Mesodermal cell (in vitro differentiated cells): ENCODE results near the gene MKLN1.
"Not testable (repeated sequence)": the region's sequence is repeated elsewhere in the genome, so short reads cannot be mapped to it uniquely, and the experiment has no call there.

Source experiments
- H3K27ac ChIP-seq: 2 replicates; pipeline ENCODE4 v1.7.0; 2013; ENCODE audit warnings: mild to moderate bottlenecking, low read depth, low read length, moderate library complexity; ENCODE audit not compliant: severe bottlenecking
- H3K36me3 ChIP-seq: 2 replicates; pipeline ENCODE4 v1.7.1; 2013; ENCODE audit warnings: mild to moderate bottlenecking, low read length, moderate library complexity; ENCODE audit not compliant: control insufficient read depth, insufficient read depth
- H3K4me1 ChIP-seq: one replicate; pipeline ENCODE4 v1.7.1; 2013; ENCODE audit warnings: mild to moderate bottlenecking, low read length; ENCODE audit not compliant: insufficient read depth, control insufficient read depth, poor library complexity, severe bottlenecking
- H3K4me3 ChIP-seq: 2 replicates; pipeline ENCODE4 v1.7.0; 2013; ENCODE audit warnings: low read length, control low read depth, mild to moderate bottlenecking; ENCODE audit not compliant: insufficient read depth, poor library complexity, severe bottlenecking; ENCODE audit errors: extremely low read depth
- H3K9me3 ChIP-seq: 2 replicates; pipeline ENCODE4 v1.7.1; 2013; ENCODE audit warnings: mild to moderate bottlenecking, low read length, moderate library complexity; ENCODE audit not compliant: control insufficient read depth
- WGBS, 2 experiments: methylation state at CpG; one replicate each; pipeline ENCODE4 v1.1.5; 2013; ENCODE audit warnings: missing lambda C conversion rate in 2 of 2; ENCODE audit not compliant: insufficient coverage in 2 of 2; 5-methylcytosine and 5-hydroxymethylcytosine counted together

MKLN1 gene

DNA sequence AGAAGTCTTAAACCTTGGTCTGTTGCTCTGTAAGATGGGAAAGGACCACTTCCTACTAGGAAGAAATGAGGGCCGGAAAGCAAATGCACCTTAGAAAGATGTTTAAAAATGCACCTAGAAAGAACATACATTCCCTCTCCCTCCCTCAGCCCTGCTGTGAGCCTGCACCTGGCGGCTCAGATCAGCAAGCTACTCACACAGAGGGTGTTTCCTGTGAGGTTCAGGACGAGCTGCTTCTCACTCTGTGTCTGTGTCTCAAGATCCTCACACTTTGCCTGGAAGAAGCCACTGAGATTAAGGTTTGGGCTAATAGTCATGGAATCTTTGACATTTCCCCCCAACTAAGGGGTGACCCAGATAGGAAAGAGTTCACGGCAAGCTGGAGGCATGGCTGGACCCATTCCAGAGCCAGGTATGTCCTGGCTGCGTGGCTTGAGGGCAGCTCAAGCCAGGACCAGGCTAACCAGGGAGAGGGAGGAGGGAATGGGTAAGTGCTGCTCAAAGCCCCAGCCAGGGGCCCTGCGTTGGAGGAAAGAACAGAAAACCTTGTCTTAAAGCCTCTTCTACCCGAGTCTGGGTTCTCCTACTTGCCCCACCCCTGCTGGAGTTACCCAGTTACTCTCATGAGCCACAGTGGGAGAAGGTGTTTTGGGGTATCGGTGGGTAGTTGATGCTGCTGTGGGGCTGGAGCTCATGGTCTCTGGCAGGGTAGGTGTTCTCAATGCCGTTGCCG lies 181.2 kb downstream of the MKLN1 start:
- Histone ChIP-seq H3K4me1 (peaks cover 14% of the 10 kb centered on the region), H3K27ac (no peak overlapping the region), H3K4me3 (no peak overlapping the region), H3K36me3 (peaks cover 85% of the 10 kb centered on the region), H3K9me3 (no peaks in the 10 kb centered on the region)
- WGBS, 2 experiments: 91 to 92% methylated on average over 7 to 9 of the region's 10 CpGs

DNA sequence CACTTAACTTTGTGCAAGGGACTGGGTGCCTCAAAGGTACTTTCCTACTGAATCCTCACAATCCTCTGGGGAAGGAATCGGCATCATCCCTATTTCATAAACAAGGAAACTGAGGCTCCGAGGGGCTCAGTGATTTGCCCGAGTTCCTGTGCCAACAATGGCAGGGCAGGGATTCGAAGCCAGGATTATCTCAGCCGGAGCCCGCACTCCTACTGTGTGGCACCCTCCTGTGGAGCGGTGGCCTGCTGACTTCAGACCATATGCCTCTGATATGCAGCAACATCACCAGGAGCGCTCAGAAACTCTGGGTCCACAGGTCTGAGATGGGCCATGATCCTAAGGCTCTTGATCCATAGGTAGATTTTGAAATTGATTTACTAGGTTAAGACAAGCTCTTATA lies 182.1 kb downstream of the MKLN1 start:
- no peak overlapping the region for H3K27ac ChIP-seq
- no peak overlapping the region for H3K4me3 ChIP-seq
- H3K9me3 ChIP-seq: no peaks in the 10 kb centered on the region
- H3K4me1 ChIP-seq: peaks cover 14% of the 10 kb centered on the region
- 95 to 97% methylated on average over 7 of the region's 8 CpGs for WGBS, 2 experiments
- H3K36me3 ChIP-seq: peaks cover 79% of the 10 kb centered on the region

DNA sequence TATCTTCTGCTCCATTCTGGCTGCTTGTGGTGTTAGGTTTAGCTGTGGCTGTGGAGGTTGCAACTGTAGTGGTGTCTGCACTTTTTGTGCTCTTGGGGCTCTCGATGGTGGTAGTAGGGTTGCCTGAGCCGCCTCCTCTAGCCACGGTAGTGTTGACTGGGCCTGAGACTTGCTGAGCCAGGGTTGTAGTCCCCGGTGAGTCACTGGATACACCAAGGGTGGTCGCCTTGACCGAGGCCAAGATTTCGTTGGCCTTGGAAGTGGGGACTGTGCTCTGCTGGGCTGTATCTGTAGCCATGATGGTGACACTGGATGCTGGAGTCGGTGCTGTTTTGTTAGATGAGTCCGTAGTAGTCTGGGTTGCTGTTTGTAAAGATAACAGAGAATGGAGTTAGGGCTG lies 183.4 kb downstream of the MKLN1 start:
- 74 to 76% methylated on average over 7 to 9 of the region's 9 CpGs for WGBS, 2 experiments
- no peak overlapping the region for H3K27ac ChIP-seq
- peaks cover 67% of the 10 kb centered on the region for H3K36me3 ChIP-seq
- no peak overlapping the region for H3K4me3 ChIP-seq
- peaks cover 16% of the 10 kb centered on the region for H3K4me1 ChIP-seq
- no peaks in the 10 kb centered on the region for H3K9me3 ChIP-seq

DNA sequence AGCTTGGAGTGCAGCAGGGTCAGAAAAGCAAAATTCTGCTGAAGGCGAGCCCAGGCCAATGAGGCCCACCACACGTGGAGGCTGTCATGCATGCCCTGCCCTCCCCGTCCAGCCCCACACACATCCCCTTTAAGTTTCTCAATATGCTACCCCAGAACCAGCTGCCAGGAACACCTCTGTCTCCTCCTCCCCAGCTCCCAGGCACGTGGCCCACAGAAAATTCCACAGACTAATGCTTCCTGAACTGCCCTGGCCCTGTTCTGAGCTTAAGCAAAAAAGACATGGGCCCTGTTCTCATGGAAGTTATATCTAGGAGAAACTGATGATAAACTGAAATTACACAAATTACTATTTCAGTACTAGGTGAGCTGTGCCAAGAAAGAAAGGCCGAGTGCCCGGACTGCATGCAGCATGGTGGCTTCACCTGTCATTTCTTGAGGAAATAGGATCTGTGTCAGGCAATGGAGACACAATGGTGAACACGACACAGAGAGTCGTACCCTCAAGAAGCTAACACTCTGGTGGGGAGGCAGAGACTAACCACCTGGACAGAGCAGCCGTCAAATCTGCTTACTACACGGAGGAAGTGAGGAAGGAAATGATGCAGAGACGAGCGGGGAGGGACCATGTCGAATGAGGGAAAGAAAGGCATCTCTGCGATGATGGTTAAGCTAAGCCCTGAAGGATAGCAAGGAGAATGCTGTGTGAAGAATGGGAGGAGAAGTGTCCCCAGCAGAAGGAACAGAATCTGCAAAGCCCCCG lies 184.3 kb downstream of the MKLN1 start:
- H3K36me3 ChIP-seq: peaks cover 58% of the 10 kb centered on the region
- no peak overlapping the region for H3K27ac ChIP-seq
- no peaks in the 10 kb centered on the region for H3K9me3 ChIP-seq
- H3K4me3 ChIP-seq: no peak overlapping the region
- WGBS, 2 experiments: 94 to 97% methylated on average over 12 to 15 of the region's 15 CpGs
- H3K4me1 ChIP-seq: peaks cover 16% of the 10 kb centered on the region

DNA sequence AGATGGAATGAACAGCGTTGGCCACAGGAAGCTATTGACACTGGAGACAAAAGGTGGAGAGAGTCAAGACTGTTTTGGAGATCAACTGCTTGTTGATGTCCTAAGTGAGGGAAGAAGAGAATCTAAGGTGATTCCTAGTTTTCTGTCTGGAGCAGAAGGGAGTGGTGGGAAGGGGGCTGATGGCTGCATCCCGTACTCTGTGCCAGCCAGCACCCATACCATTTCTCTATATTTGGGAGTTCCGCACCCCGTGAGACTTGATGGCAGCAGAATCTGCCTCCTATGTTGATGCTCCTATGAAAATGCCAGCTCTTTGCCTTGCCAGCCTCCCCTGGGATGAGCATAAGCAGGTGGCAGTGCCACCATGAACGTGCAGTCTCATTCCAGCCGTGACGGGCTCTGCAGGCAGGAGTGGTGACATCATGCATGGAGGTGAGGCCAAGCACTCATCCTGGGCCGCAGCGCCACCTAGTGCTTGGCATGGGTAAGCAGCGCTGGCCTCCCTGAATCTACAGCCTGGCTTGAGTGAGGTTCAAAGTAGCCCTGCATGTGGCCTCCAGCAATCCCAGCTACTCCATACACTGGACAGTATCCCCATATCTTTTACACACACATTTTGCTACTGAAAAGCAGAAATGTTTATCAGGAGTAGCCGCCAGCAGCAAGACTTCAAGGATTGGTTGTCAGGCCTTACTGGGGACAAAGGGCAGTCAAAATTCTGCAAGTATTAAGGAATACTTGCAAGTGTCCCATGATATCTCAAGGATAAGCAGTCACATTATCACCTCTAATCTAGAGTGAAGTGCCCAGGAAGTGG lies 185.8 kb downstream of the MKLN1 start:
- H3K4me3 ChIP-seq: no peak overlapping the region
- 34 to 59% methylated on average over 9 of the region's 11 CpGs for WGBS, 2 experiments
- H3K36me3 ChIP-seq: peaks cover 50% of the 10 kb centered on the region
- peaks cover 12% of the 10 kb centered on the region for H3K4me1 ChIP-seq
- H3K9me3 ChIP-seq: no peaks in the 10 kb centered on the region
- H3K27ac ChIP-seq: peak overlapping the region; percentile 64

DNA sequence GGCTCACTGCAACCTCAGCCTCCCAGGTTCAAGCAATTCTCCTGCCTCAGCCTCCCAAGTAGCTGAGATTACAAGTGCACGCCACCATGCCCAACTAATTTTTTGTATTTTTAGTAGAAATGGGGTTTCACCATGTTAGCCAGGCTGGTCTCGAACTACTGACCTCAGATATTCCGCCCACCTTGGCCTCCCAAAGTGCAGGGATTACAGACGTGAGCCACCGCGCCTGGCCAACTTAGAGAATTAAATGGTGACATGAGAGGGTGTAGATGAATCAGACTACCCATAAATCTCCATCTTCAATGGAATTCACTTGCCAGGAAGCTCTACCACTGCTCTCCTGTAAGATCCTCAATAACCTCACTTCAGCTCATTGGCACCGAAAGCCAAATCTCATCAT lies 187.8 kb downstream of the MKLN1 start:
- 94 to 97% methylated on average over 3 of the region's 7 CpGs for WGBS, 2 experiments
- Histone ChIP-seq H3K36me3 (peaks cover 43% of the 10 kb centered on the region), H3K4me1 (peaks cover 18% of the 10 kb centered on the region)
- not testable (repeated sequence) for H3K4me3 ChIP-seq, H3K27ac ChIP-seq, H3K9me3 ChIP-seq

DNA sequence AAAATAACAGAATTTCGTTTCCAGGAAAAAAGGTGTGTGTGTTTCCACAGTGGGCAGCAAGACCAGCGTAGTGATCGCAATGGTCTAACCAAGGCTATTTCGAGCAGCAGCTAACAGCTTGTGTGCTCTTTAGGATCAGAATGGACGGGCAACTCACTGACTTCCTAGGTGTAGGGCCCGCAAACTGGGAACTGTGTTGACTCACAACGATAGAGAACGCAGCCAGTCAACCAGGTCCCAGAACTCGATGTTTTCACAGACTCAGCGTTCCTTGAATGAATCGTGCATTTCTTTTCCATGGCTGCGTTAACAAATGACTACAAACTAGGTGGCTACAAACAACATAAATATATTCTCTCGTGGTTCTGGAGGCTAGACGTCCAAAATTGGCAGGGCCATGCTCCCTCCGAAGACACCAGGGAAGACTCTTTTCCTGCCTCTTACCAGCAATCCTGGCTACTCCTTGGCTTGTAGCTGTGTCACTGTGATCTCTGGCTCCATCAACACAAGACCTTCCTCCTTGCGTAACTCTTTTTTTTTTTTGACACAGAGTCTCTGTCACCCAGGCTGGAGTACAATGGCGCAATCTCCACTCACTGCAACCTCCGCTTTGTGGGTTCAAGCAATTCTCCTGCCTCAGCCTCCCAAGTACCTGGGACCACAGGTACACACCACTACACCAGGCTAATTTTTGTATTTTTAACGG lies 189.7 kb downstream of the MKLN1 start:
- Histone ChIP-seq H3K4me1 (peaks cover 27% of the 10 kb centered on the region), H3K9me3 (no peaks in the 10 kb centered on the region), H3K36me3 (peaks cover 35% of the 10 kb centered on the region), H3K27ac (no peak overlapping the region), H3K4me3 (no peak overlapping the region)
- WGBS, 2 experiments: 94% methylated on average over 17 to 18 of the region's 19 CpGs

DNA sequence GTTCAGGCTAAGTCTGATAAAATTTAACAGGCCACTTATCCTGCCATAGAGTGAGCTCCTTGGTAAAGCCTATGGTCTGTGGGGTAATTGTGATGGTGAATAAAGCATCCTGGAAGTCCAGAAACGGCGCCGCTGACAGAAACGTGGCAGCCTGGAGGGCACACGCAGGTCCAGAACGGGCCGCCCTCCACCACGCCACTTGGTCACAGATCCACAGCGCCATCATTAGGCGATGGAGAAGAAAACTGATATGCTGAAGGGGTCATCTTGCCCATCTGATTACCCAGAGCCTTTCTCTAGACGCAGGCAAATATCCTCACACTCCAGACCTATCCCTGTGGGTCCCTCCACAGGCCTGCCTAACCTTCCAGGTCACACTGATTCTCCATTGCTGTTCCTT lies 190.9 kb downstream of the MKLN1 start:
- 96 to 97% methylated on average over 11 of the region's 11 CpGs for WGBS, 2 experiments
- Histone ChIP-seq H3K36me3 (peaks cover 27% of the 10 kb centered on the region), H3K27ac (peak overlapping the region; percentile 25), H3K4me3 (no peak overlapping the region), H3K9me3 (no peaks in the 10 kb centered on the region), H3K4me1 (peaks cover 30% of the 10 kb centered on the region)

DNA sequence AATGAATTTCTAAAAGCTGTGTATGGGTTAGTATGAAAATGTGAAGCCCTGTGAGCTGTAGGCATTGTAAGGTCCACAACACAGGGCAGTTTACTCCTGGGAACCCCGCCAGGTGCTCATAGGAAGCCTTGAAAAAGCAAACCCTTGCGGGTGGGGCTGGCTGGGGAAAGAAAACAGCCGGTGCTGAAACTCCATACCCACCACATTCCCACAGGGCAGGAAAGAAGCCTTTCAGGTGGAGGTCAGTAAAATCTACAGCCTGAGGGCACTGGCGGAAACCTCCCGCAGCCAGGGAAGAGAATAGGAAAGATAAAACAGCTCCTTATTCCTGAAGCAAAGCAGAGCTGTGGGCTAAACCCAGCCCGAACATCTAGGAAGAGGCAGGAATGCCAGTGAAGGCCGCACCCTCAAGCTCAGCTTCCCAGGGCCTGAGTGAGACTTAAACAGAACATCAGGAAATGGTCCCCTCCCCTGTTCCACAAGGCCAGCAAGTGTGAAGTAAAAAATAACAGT lies 194.0 kb downstream of the MKLN1 start:
- H3K4me3 ChIP-seq: no peak overlapping the region
- H3K36me3 ChIP-seq: peaks cover 34% of the 10 kb centered on the region
- no peaks in the 10 kb centered on the region for H3K9me3 ChIP-seq
- H3K4me1 ChIP-seq: peaks cover 31% of the 10 kb centered on the region
- no peak overlapping the region for H3K27ac ChIP-seq
- 76 to 100% methylated on average over 2 to 4 of the region's 7 CpGs for WGBS, 2 experiments

DNA sequence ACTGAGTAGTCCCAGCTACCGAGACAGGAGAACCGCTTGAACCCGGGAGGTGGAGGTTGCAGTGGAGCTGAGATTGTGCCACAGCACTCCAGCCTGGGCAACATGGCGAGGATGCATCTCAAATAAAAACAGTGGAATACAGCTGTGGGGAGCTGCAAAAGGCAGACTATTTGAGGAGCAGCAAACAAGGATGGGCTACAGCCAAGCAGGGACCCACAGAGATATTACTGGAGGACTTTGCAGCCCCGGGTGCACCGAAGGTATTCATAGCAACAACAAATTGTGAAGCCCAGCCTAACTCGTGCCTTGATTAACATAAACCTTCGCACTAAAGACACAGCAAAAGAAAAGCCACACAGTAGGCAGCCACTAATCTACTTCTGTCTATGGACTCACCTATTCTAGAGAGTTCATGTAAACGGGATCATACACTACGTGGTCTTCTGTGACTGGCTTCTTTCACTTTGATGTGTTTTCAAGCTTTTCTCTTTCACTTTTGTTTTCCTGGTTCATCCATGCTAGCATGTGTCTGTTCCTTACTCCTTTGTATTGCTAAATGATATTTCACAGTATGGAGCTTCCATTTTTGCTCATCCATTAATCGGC lies 194.8 kb downstream of the MKLN1 start:
- H3K9me3 ChIP-seq: no peaks in the 10 kb centered on the region
- no peak overlapping the region for H3K4me3 ChIP-seq
- no peak overlapping the region for H3K27ac ChIP-seq
- peaks cover 34% of the 10 kb centered on the region for H3K36me3 ChIP-seq
- 78 to 79% methylated on average over 10 to 11 of the region's 11 CpGs for WGBS, 2 experiments
- H3K4me1 ChIP-seq: peaks cover 31% of the 10 kb centered on the region
